HCT116 (cell line): ENCODE results near the gene EGLN3. TPM values are rescaled to one million over a fixed set of nuclear protein-coding genes. Genes with fewer than 3 reads are reported as not detected.
A peak's percentile ranks its signal among the peaks of the same experiment; 100 is the strongest.

ENCODE experiments used
- ATAC-seq: fragments of 200-7000 bp; cut with Tn5 transposase; 2 replicates; pipeline ENCODE4 v1.9.1; 2020; ENCODE audit warnings: mild to moderate bottlenecking, moderate library complexity
- BruUV-seq: library from RNA; stranded (reverse); fragments of 400-500 nt; replicated peaks from 2 replicates; lab custom pipeline; 2021; lab: Mats Ljungman, UMichigan
- CTCF ChIA-PET: fragments of 300-600 bp; sonication (Branson Sonifier 250); formaldehyde crosslinking; loops from one replicate; lab custom pipeline; 2021; ENCODE audit warnings: antibody characterized with exemption; lab: Charles Lee
- POLR2A ChIA-PET: fragments of 300-600, 350-600 bp; sonication (Branson Sonifier 250); formaldehyde crosslinking; loops from one replicate; lab custom pipeline; 2021; ENCODE audit warnings: antibody characterized with exemption; lab: Charles Lee
- RAD21 ChIA-PET, 2 experiments: fragments of 300-600 bp; sonication (Branson Sonifier 250); formaldehyde crosslinking; loops; one replicate each; lab custom pipeline; 2023; ENCODE audit warnings: low total read pairs in 2 of 2; ENCODE audit not compliant: uncharacterized antibody in 2 of 2, unreplicated experiment in 2 of 2, low non-redundant PET in 1 of 2; lab: Charles Lee
- DNase-seq: peaks from one replicate; pipeline ENCODE4 v3.0.0-alpha.2; 2010; ENCODE audit warnings: low read depth, low spot score
- H2AFZ ChIP-seq: fragments of 200-600 bp; shearing (Covaris generic), sonication (generic); 2 replicates; pipeline ENCODE4 v1.6.1; 2017; ENCODE audit warnings: low read depth, mixed run types, mixed read lengths, antibody characterized with exemption, low read length; ENCODE audit not compliant: poor library complexity, severe bottlenecking
- H3K27ac ChIP-seq: 2 replicates; pipeline ENCODE4 v1.5.1; 2012; ENCODE audit warnings: low read depth, low read length
- H3K27me3 ChIP-seq: fragments of 200-600 bp; sonication (generic); 2 replicates; pipeline ENCODE4 v1.6.1; 2016; ENCODE audit warnings: mixed run types, low read length, mixed read lengths; ENCODE audit not compliant: insufficient read depth
- H3K36me3 ChIP-seq, 2 experiments: fragments of 200-500 bp in 1 of 2; fragments of 200-600 bp in 1 of 2; sonication (Bioruptor generic) in 1 of 2; sonication (generic) in 1 of 2; 2 replicates each; pipeline versions ENCODE4 v1.5.1 to v1.6.1; 2014 to 2016; ENCODE audit warnings: low read length in 2 of 2, inconsistent platforms in 1 of 2, mixed read lengths in 1 of 2, mixed run types in 1 of 2; ENCODE audit not compliant: insufficient read depth in 2 of 2, control insufficient read depth in 1 of 2
- H3K4me1 ChIP-seq, 2 experiments: fragments of 200-600 bp in 1 of 2; sonication (generic) in 1 of 2; 2 replicates each; pipeline versions ENCODE4 v1.5.1 to v1.6.1; 2012 to 2017; ENCODE audit warnings: low read length in 2 of 2, inconsistent platforms in 1 of 2, mild to moderate bottlenecking in 1 of 2, mixed read lengths in 1 of 2, mixed run types in 1 of 2, moderate library complexity in 1 of 2; ENCODE audit not compliant: insufficient read depth in 2 of 2, control insufficient read depth in 1 of 2
- H3K4me2 ChIP-seq: fragments of 200-600 bp; sonication (generic); 2 replicates; pipeline ENCODE4 v1.6.1; 2017; ENCODE audit warnings: mixed run types, low read length, mixed read lengths
- H3K4me3 ChIP-seq, 2 experiments: fragments of 200-600 bp in 1 of 2; sonication (generic) in 1 of 2; replicated peaks in 1 of 2; 2 replicates each; pipeline ENCODE4 v1.5.1; 2011 to 2016; ENCODE audit warnings: low read length in 2 of 2, control low read depth in 1 of 2, low read depth in 1 of 2, mild to moderate bottlenecking in 1 of 2, mixed read lengths in 1 of 2, mixed run types in 1 of 2
- H3K79me2 ChIP-seq: fragments of 200-600 bp; sonication (generic); 2 replicates; pipeline ENCODE4 v1.6.1; 2017; ENCODE audit warnings: mild to moderate bottlenecking, mixed run types, low read length, moderate library complexity, mixed read lengths; ENCODE audit not compliant: insufficient read depth
- H3K9ac ChIP-seq: fragments of 200-600 bp; sonication (generic); 2 replicates; pipeline ENCODE4 v1.6.1; 2016; ENCODE audit warnings: low read length, mixed read lengths
- H3K9me2 ChIP-seq: fragments of 200-600 bp; sonication (generic), shearing (Covaris generic); 2 replicates; pipeline ENCODE4 v1.6.1; 2017; ENCODE audit warnings: mixed run types, mild to moderate bottlenecking, moderate library complexity; ENCODE audit not compliant: insufficient read depth
- H3K9me3 ChIP-seq, 2 experiments: fragments of 200-500 bp in 1 of 2; fragments of 200-600 bp in 1 of 2; sonication (Bioruptor generic) in 1 of 2; sonication (generic) in 1 of 2; 2 replicates each; pipeline ENCODE4 v1.6.1; 2014 to 2017; ENCODE audit warnings: low read length in 2 of 2, mixed read lengths in 2 of 2, inconsistent platforms in 1 of 2, low read depth in 1 of 2, mild to moderate bottlenecking in 1 of 2, mixed run types in 1 of 2, moderate library complexity in 1 of 2; ENCODE audit not compliant: control insufficient read depth in 1 of 2, insufficient read depth in 1 of 2
- H4K20me1 ChIP-seq: fragments of 200-600 bp; sonication (generic), shearing (Covaris generic); 2 replicates; pipeline ENCODE4 v1.6.1; 2017; ENCODE audit warnings: mixed run types, mild to moderate bottlenecking, moderate library complexity; ENCODE audit not compliant: insufficient read depth
- ATF3 ChIP-seq: IDR thresholded peaks from 2 replicates; pipeline ENCODE4 v1.6.1; 2012
- EGR1 ChIP-seq: IDR thresholded peaks from 2 replicates; pipeline ENCODE4 v1.6.1; 2012; ENCODE audit warnings: low read depth
- ELF1 ChIP-seq: IDR thresholded peaks from 2 replicates; pipeline ENCODE4 v1.6.1; 2012; ENCODE audit warnings: low read depth, borderline replicate concordance
- EZH2 ChIP-seq: fragments of 200-600 bp; sonication (generic); IDR thresholded peaks from 2 replicates; pipeline ENCODE4 v1.6.1; 2017; ENCODE audit warnings: antibody characterized with exemption, mixed run types
- JUND ChIP-seq: IDR thresholded peaks from 2 replicates; pipeline ENCODE4 v1.6.1; 2012
- POLR2A ChIP-seq: IDR thresholded peaks from 2 replicates; pipeline ENCODE4 v1.7.0; 2011; ENCODE audit warnings: borderline replicate concordance; ENCODE audit not compliant: insufficient read depth, insufficient read length; ENCODE audit errors: extremely low read depth
- RAD21 ChIP-seq: IDR thresholded peaks from 2 replicates; pipeline ENCODE4 v1.6.1; 2012; ENCODE audit warnings: low read depth, mild to moderate bottlenecking
- YY1 ChIP-seq: IDR thresholded peaks from 2 replicates; pipeline ENCODE4 v1.6.1; 2011; ENCODE audit warnings: low read length, low read depth, moderate library complexity, mild to moderate bottlenecking; ENCODE audit not compliant: insufficient replicate concordance; ENCODE audit errors: extremely low read depth
- ZFX ChIP-seq: fragments of 450-650 bp; IDR thresholded peaks from 2 replicates; pipeline ENCODE4 v1.6.1; 2017
- ZNF274 ChIP-seq: fragments of 200-500 bp; sonication (Bioruptor generic); IDR thresholded peaks from 2 replicates; pipeline ENCODE4 v1.6.1; 2014; ENCODE audit warnings: mild to moderate bottlenecking, low read depth, low read length, inconsistent platforms
- intact Hi-C: fragments of 100-400 bp; cut with micrococcal nuclease; formaldehyde crosslinking; loops from 2 replicates; pipeline ENCODE4 v1.10.0; 2022
- total RNA-seq: library from RNA; stranded (reverse); gene quantifications from one replicate; pipeline ENCODE4 v1.2.1, GENCODE V29; 2021; ENCODE audit not compliant: unreplicated experiment

Gene EGLN3
- total RNA-seq, 1 experiment from 2014 or later, result 13.6 TPM

- no peaks in the 10 kb centered on the region for H4K20me1 ChIP-seq
- no peak overlapping the region for H3K27ac ChIP-seq
- no peak overlapping the region for H3K9ac ChIP-seq
- ChIA-PET RAD21 (no interaction called here), CTCF (interaction anchor here (1.5 kb wide), 1 partner anchor 99 kb away, joined by 4 read pairs; no protein-coding TSS in a partner anchor), POLR2A (no interaction called here)
- peaks cover 8% of the 10 kb centered on the region; the same call in 1 of the 2 replicates for H3K79me2 ChIP-seq
- H2AFZ ChIP-seq, result no peak overlapping the region
- no TSS peak for BruUV-seq
- no peaks in the 10 kb centered on the region for H3K9me3 ChIP-seq
- H3K36me3 ChIP-seq, result no peaks in the 10 kb centered on the region
- ATAC-seq, result no peak
- peak overlapping the region; percentile 70; the same call in 1 of the 2 replicates for H3K4me2 ChIP-seq
- H3K4me1 ChIP-seq, result peaks cover 11 to 32% of the 10 kb centered on the region in 2 experiments
- H3K9me2 ChIP-seq, result no peaks in the 10 kb centered on the region
- no peak overlapping the region for H3K4me3 ChIP-seq
- TF ChIP-seq JUND (no peak), ATF3 (no peak), ZFX (no peak), YY1 (no peak), RAD21 (no peak), EZH2 (no peak)
- intact Hi-C loops, result no loop called here
- DNase-seq, result no peak
- H3K27me3 ChIP-seq, result no peaks in the 10 kb centered on the region
Observed at GRCh38 chr14:33948145-33948868, 2.6 kb downstream of the EGLN3 start.

GRCh38 chr14:33946679-33947476, 4.0 kb downstream of the EGLN3 start:
- no peak overlapping the region for H2AFZ ChIP-seq
- peaks cover 14 to 38% of the 10 kb centered on the region in 2 experiments for H3K4me1 ChIP-seq
- no peak for ATAC-seq
- H3K9ac ChIP-seq, result no peak overlapping the region
- DNase-seq, result no peak
- H3K27me3 ChIP-seq, result no peaks in the 10 kb centered on the region
- TF ChIP-seq ZFX (no peak), EGR1 (no peak), POLR2A (no peak), ELF1 (no peak), ATF3 (no peak), ZNF274 (no peak), EZH2 (no peak)
- TF ChIP-seq, all 23 proteins: peak for 0
- H3K9me2 ChIP-seq, result no peaks in the 10 kb centered on the region
- intact Hi-C loops, result no loop called here
- no peaks in the 10 kb centered on the region for H3K36me3 ChIP-seq
- RAD21 ChIA-PET, result no interaction called here
- no peak overlapping the region for H3K27ac ChIP-seq
- BruUV-seq, result no TSS peak
- H3K79me2 ChIP-seq, result peaks cover 11% of the 10 kb centered on the region; the same call in 1 of the 2 replicates
- H3K9me3 ChIP-seq, result no peaks in the 10 kb centered on the region
- no peak overlapping the region for H3K4me3 ChIP-seq
- CTCF ChIA-PET, result interaction anchor here (1.5 kb wide), 1 partner anchor 98 kb away, joined by 4 read pairs; no protein-coding TSS in a partner anchor
- H3K4me2 ChIP-seq, result no peak overlapping the region
- POLR2A ChIA-PET, result no interaction called here
- no peaks in the 10 kb centered on the region for H4K20me1 ChIP-seq
